ENCODE measurements around the gene SBDS.
"Not testable (repeated sequence)": the region's sequence is repeated elsewhere in the genome, so short reads cannot be mapped to it uniquely, and the experiment has no call there.

Gene SBDS

GRCh38 chr7:66995050-66995776 lies at the start of gene SBDS:
Gene SBDS (minus strand): TSS chr7:66995586. CDS start chr7:66995417, 169 bp downstream.
- peak; percentile 100 for DNase-seq

DNA sequence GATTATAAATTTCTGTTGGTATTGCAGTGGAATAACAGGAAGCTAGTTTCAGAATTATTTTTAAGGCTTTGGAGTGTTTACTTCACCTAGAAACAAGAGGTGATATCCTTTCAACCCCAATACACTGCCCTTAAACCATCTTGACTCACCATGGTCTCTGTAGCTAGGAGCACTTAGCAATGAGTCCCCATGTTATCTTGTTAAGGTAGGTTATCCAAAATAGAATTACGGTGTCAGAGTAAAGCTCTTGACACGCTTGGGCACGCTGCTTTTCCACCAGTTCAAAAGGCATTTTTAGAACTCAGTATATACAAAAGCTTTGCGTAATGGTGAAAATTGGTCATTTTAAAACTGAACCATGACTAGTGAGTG lies 48.2 kb upstream of the SBDS start:
- DNase-seq = not testable (repeated sequence)

DNA sequence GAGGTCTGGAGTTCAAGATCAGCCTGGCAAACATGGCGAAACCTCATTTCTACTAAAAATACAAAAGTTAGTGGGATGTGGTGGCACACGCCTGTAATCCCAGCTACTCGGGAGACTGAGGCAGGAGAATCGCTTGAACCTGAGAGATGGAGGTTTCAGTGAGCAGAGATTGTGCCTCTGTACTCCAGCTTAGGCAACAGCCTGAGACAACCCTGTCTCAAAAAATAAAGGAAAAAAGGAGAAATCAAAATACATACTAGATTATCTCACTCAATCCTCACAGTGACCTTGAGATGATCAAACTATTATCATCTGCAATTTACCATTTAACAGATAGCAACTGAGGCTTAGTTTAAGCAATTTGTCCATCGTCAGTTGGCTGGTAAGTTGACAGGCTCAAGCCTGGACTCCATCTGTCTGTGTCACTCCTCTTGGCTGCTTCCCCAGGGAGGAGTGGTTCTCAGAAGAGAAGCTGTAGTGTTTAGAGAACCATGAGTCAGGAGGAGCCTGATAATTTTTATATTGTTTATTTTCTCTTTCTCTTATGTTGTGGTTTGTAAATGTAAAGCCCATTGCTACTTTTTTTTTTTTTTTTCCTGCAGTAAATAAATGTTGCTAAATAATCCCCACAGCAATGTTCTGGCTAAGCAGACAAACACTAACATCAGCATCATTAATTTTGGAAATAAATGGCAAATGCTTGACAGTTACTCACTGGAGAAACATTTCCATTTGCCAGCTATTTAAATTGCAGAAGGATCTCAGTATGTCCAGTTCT lies 47.6 kb upstream of the SBDS start:
- peak; percentile 84 for DNase-seq

GRCh38 chr7:67040832-67041231 lies 45.4 kb upstream of the SBDS start:
- peak; percentile 45 for DNase-seq

DNA sequence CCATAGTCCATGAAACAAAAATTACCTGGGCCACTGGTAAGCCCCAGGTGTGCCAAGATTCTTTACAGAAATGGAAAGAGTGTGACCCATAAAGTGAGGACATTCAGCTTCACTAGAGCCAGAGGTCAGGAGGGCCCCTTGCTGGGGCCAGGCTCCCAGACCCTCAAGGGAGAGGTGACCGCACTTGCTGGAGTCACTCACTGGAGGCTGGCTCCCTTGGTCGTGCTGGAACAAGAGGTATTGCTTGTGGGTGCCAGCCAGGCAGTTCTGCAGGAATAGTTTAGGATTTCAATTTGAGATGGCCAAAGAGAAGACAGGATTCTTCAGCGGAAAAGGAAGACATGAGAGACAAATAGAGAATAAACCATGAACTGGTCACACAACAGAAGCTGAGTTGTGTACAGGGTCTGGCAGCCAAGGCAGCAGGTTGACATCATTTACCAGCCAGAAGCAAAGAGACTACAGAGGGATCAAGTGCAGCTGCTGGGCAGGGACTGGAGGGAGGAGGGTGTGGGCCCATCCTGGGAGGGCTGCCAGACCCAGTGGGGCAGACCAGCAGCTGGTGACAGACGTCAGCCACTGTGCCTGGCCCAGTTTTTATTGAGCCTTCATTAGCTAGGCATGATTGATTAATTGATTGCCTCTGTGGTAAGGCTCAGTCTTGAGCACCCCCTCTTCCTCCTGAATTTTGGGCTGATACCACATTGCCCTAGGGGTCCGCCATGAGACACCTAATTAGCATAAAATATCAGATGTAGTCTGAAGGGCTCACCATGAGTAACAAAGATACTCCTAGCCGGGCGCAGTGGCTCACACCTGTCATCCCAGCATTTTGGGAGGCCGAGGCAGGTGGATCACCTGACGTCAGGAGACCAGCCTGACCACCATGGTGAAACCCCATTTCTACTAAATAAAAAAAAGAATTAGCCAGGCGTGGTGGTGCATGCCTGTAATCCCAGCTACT lies 41.3 kb upstream of the SBDS start:
- DNase-seq = not testable (repeated sequence)

DNA sequence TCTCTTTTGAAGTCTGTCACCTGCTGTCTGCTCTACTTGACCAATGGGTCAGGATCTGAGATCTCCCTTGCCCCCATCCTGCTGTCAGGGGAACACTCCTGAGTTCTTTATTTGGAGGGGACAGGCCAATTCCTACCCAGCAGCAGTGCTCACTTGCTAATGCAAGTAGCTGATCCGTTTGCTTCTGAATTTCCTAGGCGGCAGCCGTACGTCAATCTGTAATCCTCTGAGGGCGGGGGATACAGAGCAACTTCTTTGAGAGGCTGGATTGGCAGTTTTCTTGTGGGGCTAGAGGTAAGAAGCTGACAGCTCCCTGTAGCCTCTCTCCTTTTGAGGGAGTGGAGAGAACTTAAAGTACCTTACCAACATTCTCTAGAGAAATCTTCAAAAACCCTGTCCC lies 37.9 kb upstream of the SBDS start:
- DNase-seq = no peak

DNA sequence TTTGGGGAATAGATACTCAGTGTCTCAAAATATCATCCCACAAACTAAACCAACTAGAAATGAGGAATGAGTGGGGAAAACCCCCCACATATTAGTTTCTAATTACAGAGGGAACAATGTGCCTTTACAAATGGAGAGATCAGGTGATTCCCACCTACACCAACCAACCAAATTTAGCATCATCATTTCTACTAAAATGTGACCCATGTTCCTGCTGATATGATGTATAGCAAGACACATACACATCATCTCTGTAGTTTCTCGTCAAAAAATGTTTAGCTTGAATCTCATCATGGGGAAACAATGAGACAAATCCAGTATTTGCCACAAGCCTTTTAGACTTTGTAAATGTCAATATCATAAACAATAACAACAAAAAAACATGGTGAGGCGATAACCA lies 36.3 kb upstream of the SBDS start:
- not testable (repeated sequence) for DNase-seq

DNA sequence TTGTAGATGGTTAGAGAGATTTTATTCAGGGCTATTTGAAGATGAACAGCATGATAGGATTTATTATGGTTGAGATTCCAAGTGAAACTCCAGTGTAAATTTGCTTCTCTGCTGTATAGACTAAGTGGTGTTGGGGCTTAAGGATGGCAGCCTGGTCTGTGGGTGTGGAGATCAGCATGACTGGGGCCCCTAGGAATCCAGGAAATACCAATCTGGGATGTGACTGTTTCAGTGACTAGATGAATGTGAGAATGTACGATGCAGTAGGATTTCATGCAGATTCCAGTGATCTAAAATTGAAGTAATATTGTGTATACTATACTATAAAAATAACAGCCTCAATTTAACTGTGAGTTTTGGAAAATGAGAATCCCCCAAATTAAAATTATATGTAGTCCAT lies 30.1 kb upstream of the SBDS start:
- not testable (repeated sequence) for DNase-seq

GRCh38 chr7:67022511-67022910 lies 27.1 kb upstream of the SBDS start:
- no peak for DNase-seq

DNA sequence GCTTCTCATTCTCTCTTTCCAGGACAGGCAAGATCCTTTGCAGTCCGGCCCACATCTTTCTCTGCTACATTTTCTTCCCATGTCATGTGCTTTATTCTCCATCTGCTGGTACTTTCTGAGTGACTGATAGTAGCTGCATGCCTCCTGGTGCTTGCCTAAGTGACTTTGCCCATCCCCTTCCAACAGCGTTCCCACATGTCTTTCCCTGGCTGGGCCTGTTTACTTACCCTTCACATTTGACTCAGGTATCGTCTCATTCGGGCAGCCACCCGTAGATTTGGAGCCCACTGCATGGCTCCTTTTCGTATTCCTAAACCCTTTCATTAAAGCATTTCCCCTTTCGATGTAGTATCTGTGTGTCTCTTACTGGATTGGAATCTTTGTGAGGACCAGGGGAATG lies 25.9 kb upstream of the SBDS start:
- DNase-seq = no peak

DNA sequence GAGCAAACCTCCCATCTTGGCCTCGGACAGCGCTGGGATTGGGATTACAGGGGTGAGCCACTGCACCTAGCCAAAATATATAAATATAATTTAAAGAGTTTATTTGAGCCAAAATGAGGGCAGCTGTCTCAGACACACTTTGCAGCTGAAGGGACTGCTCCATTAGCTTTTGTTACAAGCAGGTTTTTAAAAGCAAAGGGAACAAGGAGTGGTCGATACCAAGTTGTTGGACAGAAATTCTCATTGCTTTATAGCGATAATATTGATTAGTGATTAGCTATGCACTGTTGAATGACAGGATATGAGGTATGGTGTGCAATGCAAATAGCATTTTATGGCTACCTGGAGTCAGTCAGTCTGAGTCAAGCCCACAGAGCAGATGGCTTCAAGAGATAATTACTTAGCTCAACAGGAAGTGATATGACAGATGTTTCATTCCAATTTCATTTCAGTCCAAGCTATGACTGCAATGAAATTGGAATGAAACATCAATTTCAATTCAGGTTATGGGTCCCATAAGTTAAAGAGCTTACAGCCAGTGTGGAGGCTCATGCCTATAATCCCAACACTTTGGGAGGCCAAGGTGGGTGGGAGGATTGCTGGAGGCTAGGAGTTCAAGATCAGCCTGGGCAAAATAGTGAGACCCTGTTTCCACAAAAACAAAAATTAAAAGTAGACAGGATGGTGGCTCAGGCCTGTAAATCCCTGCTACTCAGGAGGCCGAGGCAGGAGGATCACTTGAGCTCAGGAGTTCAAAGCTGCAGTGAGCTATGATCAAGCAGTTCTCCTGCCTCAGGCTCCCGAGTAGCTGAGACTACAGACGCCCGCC lies 24.4 kb upstream of the SBDS start:
- DNase-seq = peak; percentile 92

DNA sequence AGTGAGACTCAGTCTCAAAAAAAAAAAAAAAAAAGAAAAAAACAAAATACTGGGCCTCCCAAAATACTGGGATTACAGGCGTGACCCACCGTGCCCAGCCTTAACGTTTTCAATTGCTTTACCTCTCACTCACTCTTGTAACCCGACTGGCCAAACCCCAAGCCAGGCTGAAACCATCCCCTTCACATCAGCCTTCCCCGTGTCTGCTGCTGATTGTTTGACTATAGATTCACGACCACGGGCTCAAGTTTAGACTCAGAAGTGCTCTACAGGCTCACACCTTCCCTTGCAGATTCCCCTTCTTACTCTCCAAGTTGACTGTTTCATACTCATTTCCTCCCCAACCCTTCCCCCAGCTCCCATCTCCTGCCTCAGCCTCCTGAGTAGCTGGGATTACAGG lies 23.6 kb upstream of the SBDS start:
- no peak for DNase-seq

DNA sequence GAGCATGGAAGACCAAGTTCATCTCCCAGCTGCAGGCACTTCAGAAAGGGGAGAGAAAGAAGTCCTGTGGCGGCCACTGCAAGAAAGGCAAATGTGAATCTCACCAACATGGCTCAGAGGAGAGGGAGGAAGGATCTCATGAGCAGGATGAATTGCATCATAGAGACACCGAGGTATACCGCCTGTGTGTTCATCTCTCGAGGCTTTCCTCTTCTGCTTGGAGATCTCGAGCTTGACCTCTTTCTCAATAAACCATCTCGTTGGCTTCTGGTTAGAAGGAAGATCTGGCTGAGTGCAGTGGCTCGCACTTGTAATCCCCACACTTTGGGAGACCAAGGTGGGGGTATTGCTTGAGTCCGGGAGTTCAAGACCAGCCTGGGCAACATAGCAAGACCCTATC lies 22.6 kb upstream of the SBDS start:
- DNase-seq = not testable (repeated sequence)

- DNase-seq = not testable (repeated sequence)
Measured at GRCh38 chr7:67014076-67014622, 18.8 kb upstream of the SBDS start.

- not testable (repeated sequence) for DNase-seq
Measured at GRCh38 chr7:67009677-67010076, 14.3 kb upstream of the SBDS start.

- DNase-seq = no peak
Measured at GRCh38 chr7:67008260-67008659, 12.9 kb upstream of the SBDS start.

DNA sequence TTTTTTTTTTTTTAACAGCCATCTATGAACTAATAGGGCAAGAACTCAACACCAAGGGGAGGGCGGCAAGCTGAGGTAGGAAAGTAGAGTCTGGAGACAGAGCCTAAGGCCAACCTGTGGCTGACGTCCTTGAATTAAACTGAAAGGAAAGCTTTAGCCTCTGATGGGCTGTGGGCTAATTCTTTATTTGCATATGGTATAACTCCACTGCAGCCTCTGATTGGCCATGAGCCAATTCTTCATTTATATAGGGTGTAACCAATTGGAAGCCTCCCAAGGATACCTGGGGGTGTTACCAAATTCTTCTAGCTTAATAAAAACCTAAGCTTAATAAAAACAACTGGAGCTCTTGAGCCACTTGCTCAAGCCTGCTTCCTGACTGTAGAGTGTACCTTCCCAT lies 11.6 kb upstream of the SBDS start:
- no peak for DNase-seq

DNA sequence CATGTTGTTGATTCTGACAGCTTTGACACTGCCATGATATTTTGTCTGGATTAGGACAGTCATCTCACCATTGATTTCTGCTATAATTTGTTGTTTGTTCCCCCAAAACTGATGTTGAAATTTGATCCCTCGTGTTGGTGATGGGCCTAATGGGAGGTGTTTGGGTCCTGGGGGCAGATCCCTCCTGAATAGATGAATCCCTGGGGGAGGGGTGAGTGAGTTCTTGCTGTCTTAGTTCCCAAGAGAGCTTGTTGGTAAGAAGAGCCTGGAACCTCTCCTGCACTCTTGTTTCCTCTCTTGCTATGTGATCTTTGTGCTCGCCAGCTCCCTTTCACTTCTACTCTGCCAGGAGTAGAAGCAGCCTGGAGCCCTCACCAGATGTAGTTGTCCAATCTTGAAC lies 8.8 kb upstream of the SBDS start:
- not testable (repeated sequence) for DNase-seq

DNA sequence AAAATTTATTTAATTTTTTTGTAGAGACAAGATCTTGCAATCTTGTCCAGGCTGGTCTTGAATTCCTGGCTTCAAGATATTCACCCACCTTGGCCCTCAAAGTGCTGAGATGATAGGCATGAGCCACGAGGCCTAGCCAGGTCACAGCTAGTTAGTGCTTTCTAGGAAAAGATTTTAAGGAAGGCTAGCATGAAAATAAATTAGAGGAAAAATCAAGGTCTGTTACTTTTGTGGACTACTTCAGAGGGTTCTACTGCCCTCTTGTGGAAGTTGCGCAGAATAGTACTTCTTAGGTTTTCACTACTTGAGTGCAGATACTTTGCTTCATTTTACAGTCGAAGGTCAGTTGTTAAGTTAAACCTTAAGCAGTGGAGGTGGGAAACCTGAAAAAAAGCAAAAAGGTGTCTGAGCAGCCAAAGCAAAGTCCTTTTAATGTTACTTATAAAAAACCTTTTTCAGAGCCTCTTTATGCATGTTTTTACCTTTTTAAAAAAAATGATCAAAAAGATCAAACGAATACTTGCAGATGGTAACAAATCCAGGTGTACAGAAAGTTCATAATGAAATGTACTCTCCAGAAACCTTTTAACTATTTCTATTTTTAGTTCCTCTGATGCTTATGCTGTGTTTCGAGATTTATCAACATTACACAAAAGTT lies 5.3 kb upstream of the SBDS start:
- DNase-seq = peak; percentile 62

DNA sequence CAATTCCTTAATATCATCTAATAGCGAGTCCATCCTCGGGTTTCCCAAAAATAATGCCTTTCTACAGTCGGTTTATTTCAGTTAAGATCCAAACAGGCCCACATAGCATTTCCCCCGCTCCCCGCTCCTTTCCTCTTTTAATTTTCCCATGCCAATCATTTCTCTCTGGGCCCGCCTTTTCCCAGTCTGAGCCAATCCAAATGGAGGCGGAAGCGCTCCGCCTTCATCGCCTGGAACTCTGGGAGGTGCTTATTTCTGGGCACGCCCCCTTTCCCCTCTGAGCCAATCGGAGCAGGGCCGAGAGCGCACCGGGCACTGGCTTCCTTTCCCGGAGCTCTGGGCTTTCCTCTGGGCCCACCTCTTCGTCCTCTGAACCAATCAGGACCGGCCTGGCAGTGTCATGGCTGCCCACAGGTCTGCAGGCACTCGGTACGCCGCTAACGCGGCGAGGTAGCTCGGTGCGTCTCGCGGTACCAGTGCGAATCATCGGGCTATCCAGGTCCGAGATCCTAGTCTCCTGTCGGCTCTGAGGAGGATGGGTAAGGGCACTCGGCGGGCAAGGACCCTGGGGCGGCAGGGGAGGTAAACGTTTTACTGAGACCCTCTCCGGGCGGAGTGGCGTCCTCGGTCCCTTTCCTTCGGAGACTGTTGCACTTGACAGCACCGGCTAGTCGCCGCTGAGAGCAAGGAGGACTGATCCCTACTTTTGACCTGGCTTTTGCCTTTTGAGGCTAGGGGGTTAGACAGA lies 1.2 kb upstream of the SBDS start, which contains the start of gene TYW1:
TSS of gene TYW1 (plus strand) at position 390 of the 748 bp plus-strand sequence. CDS start at position 536, 146 bp downstream.
- DNase-seq = peak; percentile 100

- peak; percentile 87 for DNase-seq
Measured at GRCh38 chr7:66994691-66995049, 716 bp downstream of the SBDS start.

Data from OCI-M1 (cell line).